ENCODE measurements around the gene FHOD3.

The FHOD3 gene

GRCh38 chr18:36365836-36366775, 68.6 kb downstream of the FHOD3 start:
- DNase-seq (ENCODE audit: low spot score): no peak
- in situ Hi-C loops (cut with MboI; ENCODE audit: low pct_unique_long_range_greater_than_20kb, low sequenced_read_pairs, unreplicated experiment): no loop called here
- no peak for TF ChIP-seq CTCF (IDR thresholded peaks at IDR 0.05; ENCODE audit: extremely low read depth, insufficient read depth, missing control alignments)

GRCh38 chr18:36366994-36367839, 69.7 kb downstream of the FHOD3 start:
- no peak for DNase-seq (ENCODE audit: low spot score)
- in situ Hi-C loops (cut with MboI; ENCODE audit: low pct_unique_long_range_greater_than_20kb, low sequenced_read_pairs, unreplicated experiment): no loop called here
- no peak for TF ChIP-seq CTCF (IDR thresholded peaks at IDR 0.05; ENCODE audit: extremely low read depth, insufficient read depth, missing control alignments)

DNA sequence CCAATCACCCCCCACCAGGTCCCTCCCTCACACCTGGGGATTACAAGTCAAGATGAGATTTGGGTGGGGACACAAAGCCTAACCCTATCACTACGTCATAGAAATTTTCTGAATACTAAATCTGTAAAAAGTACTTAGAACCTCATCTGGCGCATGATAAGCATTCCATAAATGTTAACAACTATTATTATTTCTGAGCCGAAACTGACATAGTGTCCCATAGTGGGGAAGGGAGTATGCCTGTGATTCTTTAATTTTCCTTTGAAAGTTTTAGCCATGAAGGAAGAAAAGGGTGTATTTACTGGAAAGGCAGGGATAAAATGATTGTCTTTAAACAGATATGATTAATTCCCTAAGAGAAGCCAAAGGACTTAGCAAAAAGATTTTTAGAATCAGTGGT, 71.4 kb downstream of the FHOD3 start:
- in situ Hi-C loops (cut with MboI; ENCODE audit: low pct_unique_long_range_greater_than_20kb, low sequenced_read_pairs, unreplicated experiment): no loop called here
- TF ChIP-seq CTCF (IDR thresholded peaks at IDR 0.05; ENCODE audit: extremely low read depth, insufficient read depth, missing control alignments): no peak
- DNase-seq (ENCODE audit: low spot score): no peak

GRCh38 chr18:36372903-36373311, 75.4 kb downstream of the FHOD3 start:
- in situ Hi-C loops (cut with MboI; ENCODE audit: low pct_unique_long_range_greater_than_20kb, low sequenced_read_pairs, unreplicated experiment): no loop called here
- peak; percentile 19 for TF ChIP-seq CTCF (IDR thresholded peaks at IDR 0.05; ENCODE audit: extremely low read depth, insufficient read depth, missing control alignments)
- no peak for DNase-seq (ENCODE audit: low spot score)

- no peak for DNase-seq (ENCODE audit: low spot score)
- no peak for TF ChIP-seq CTCF (IDR thresholded peaks at IDR 0.05; ENCODE audit: extremely low read depth, insufficient read depth, missing control alignments)
- in situ Hi-C loops (cut with MboI; ENCODE audit: low pct_unique_long_range_greater_than_20kb, low sequenced_read_pairs, unreplicated experiment): no loop called here
Observed at GRCh38 chr18:36374262-36374661, 76.7 kb downstream of the FHOD3 start.

DNA sequence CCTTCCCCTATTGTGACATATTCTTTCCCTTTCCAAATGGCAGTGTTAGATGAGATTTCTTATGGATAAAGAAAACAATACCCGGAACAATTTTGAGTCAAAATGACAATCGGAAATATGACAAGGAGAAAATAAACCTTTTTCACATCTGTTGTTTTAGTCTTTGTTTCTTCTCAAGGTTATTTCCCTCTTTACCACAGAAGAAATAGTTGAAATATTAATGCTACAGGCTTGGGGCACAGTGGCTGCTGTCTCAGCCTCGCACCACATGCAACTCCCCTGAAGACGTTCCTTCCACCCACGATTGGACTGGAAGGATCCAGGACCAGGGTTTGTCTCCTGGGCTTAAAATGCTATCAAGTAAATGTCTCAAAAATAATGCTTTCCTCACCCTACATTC, 77.6 kb downstream of the FHOD3 start:
- in situ Hi-C loops (cut with MboI; ENCODE audit: low pct_unique_long_range_greater_than_20kb, low sequenced_read_pairs, unreplicated experiment): no loop called here
- no peak for TF ChIP-seq CTCF (IDR thresholded peaks at IDR 0.05; ENCODE audit: extremely low read depth, insufficient read depth, missing control alignments)
- DNase-seq (ENCODE audit: low spot score): no peak
